HG03442 (cell line): ENCODE data around the gene MAP9.
"Not testable (repeated sequence)": the region's sequence is repeated elsewhere in the genome, so short reads cannot be mapped to it uniquely, and the experiment has no call there.

Experiments
- ATAC-seq: cut with Tn5 transposase; IDR thresholded peaks from one replicate; pipeline ENCODE4 v1.9.1; 2021; ENCODE audit warnings: mild to moderate bottlenecking, moderate library complexity; ENCODE audit not compliant: unreplicated experiment

MAP9 gene

DNA sequence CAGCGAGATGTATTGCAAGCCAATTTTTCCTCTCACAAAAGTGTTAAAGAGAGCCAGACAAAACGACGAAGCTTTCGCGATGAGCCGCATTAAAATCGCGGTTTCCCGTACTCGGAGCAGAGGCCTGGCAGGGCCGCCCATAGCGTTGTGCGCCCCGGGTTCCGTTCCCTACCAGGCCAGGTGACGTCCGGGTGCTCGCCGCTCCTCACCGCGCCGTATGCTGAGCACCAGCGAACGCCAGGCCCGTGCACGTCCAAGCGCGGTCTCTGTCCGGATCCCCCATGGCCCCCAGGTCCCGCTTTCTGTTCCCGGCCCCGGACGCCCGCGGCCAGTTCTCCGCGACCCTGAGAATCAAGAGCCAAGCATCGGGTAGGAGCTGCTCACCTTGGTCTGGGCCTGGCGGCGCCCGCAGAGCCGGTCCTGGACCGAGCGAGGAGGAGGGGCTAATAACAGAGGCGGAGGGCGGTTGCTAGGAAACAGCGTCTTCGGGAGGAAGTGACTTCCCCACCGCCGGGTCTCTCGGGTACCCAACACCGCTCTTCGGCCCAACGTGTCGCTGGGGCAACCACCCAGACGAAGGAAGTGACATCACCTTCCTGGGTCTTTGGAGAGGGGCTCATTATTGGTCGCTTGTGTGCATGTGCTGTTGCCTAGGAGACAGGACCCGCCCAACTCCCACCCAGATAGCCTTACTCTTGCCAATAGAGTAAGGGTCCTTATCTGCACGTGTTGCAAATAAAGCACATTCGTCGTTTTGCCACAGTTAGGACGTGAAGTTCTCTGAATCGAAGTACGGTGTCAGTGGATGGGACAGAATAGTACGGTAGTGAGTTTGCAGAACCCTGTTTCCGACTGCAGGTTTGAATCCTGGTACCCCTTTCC is at the start of gene MAP9:
Gene MAP9 (minus strand): TSS at position 579 of the 882 bp plus-strand sequence. CDS start 1,115 bp downstream, outside the sequence.
- ATAC-seq = peak; percentile 98

DNA sequence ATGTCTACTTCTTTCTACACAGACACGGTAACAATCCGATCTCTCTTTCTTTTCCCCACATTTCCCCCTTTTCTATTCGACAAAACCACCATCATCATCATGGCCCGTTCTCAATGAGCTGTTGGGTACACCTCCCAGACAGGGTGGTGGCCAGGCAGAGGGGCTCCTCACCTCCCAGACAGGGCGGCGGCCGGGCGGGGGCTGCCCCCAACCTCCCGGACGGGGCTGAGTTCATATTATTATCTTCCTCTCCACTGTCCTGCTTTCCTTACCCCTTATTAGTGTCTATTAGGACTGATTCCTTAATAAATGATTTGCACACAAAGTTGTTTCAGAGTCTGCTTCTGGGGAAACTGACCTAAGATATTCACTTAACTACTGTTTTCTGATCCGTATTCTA is 48.0 kb upstream of the MAP9 start:
- ATAC-seq = not testable (repeated sequence)

DNA sequence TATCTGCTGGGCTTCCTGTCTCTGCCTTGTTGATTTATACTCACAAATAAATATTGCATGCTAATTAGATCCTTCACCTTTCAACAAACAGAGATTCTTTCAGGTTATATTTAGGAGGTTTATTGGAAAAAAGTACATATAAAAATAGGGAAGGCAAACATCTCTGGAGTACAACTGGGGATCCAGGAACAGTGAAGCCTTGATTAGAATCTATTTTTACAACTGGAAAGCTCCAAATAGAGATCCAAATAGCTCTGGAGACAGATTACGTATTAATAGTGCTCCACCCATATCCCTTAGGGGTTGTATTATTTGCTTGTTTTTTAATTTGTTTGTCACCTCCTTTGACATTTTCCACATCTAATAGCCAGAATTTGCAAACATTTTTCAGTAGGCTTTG is 46.9 kb upstream of the MAP9 start:
- no peak for ATAC-seq

DNA sequence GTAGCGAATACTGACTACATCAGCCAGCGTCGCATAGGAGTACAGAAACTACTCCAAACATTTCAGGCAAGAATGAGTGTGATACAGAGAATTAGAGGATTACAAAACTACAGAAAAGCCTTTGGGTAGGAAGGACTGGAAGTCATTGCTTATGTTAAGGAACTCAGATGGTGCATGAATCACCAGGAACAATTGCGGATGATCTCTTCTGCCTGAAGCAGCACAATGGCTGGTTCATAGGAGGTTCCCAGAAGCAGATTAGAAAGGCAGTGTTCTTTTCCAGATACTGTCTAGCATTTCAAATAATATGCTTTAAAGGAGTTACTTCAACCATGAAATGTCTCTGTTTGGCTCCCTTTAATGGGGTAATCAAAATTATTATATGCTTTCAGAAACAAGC is 42.5 kb upstream of the MAP9 start:
- ATAC-seq = no peak

DNA sequence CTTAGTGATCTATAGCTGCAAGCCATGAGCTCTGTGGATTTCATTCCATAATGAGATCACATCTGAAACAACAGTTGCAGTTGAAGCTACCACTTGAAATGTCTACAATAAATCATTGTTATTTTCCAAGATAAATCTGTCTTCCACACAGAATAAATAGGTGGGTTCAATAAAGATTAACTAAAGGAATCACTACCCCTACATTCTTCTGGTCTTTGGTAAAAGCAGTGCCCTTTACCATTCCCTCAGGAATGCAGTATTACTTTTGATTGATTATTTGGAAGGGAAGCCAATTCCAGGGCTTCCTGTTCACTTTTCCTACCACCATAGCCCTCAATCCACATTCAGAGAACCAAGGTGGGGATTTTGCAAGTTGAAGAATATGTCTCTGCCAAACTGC is 38.9 kb upstream of the MAP9 start:
- no peak for ATAC-seq

DNA sequence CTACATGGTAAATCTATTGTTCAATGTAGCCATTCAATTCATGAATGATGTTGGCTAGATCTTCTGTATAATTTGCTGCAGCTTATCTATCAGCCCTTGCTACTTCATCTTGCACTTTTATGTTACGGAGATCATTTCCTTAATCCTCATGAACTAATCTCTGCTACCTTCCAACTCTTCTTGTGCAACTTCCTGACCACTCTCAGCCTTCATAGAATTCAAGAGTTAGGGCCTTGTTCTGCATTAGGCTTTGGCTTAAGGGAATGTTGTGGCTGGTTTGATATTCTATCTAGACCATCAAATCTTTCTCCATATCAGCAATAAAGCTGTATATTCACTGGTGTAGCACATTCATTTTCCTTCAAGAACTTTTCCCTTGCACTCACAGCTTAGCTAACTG is 36.7 kb upstream of the MAP9 start:
- no peak for ATAC-seq

DNA sequence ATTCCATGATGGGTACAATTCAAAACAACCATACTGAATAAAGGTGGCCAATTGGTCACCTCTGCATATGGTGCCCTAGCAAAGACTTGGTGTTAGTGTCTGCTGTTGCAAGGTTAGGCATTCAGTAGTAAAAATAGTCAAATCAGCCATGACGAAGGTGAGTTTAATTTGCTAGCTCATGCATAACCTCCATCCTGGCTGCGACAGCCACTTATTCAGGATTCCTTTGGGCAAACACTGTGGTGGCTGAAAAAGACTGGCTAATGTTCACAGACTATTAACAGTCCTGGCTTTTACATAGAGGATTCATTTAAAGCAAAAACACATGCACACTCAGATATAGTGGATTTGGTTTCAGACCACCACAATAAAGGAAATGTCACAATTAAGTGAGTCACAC is 34.8 kb upstream of the MAP9 start:
- ATAC-seq = no peak

DNA sequence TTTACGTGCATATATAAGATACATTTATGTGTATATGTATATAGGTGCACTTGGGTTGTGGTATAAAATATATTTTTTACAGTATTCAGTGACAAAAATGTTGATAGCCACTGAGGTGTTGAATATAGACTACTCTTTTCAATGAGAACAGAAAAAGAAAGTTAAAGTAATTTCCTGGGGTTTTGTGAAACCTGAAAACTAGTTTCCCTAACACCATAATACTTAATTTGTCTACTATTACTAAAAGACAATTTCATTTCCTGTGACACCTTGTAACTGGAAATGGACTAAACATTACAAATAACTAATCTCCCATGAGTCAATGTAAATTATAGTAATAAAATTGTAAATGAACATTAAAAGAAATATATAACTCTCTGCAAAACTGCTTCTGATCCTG is 32.0 kb upstream of the MAP9 start:
- ATAC-seq = no peak

DNA sequence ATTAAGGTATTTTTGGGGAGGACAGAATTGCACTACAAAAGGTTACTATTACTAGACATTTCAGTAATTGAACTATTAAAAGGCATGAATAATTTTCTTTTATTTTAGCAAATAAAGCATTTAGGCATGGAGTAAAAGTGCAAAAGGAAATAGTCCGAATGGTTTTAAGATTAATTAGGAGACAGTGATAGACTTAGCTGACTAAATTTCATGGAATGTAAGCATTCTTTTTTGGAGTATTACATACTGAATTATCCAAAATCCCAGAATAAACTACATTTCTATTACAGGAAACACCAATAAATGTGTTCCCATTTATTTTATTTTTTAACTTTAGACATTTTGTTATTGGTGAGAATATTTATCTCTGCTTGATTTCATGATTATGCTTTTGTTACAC is 30.7 kb upstream of the MAP9 start:
- no peak for ATAC-seq

DNA sequence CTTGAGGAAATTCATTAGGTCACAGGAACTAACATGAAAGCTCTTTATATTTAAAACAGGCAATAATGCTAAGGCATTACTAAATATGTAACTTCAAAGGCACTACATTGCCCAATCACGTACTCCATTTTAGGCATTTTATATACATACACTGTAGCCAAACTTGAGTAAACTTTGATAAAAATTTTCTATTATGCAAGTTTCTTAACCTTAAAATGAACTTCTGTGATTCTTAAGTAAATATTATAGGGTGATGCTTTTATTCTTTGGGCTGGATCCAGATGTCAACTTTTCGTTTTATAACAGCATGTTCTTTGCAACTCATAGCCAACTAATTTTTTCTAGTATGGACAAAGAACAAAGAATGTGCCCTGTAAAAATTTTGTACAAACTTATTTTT is 28.3 kb upstream of the MAP9 start:
- ATAC-seq = no peak

DNA sequence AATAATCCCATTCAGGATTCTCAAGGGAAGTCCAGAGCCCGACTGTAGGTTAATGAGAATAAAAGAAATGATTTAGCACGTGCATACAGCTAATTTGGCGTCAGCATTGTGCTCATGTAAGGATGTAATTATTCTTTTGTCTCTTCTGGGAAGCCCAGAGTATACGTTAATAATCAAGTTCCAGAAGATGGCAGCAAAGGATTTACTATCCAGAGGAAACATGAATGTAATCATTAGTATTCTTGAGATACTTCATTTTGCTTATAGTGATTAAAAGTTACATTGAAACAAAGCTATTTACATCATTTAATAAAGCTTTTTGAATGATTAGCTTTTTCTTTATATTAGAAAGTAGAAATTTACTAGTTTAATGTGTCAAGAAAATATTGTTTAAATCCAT is 27.1 kb upstream of the MAP9 start:
- no peak for ATAC-seq

DNA sequence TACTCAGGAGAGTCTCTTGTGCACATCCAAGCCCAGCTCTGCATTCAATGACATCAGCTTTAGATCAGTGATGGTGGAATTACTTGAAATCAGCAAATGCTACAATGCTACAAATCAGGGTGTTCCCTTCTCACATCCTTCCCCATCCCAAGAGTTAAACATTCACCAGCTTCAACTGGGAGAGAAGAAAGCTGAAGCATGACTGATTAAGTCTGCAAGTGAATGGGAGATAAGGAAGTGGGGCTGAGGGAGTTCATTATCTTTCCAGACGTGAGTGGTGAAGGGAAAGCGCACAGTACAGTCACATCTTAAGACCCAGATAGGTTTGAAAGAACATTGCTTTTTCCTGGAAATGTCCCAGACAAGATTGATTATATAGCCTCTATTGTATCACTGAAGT is 26.2 kb upstream of the MAP9 start:
- no peak for ATAC-seq

DNA sequence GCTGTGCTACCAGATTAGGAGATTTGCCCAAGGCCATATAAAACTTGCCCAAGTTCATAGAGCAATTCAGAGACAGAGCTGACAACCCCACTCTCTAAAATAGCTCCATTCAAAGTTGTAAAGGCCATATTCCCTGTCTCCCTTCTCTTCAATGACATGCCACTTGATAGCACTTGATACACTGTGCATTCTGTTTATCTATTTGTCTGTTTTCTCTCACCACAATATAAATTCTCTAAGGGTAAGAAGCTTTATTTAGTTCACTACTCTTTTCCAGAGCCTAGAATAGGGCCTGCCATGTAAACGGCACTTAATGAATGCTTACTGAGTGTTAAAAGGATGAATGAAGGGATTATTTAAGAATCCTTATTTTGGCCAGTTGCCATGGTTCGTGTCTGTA is 24.1 kb upstream of the MAP9 start:
- ATAC-seq = no peak

DNA sequence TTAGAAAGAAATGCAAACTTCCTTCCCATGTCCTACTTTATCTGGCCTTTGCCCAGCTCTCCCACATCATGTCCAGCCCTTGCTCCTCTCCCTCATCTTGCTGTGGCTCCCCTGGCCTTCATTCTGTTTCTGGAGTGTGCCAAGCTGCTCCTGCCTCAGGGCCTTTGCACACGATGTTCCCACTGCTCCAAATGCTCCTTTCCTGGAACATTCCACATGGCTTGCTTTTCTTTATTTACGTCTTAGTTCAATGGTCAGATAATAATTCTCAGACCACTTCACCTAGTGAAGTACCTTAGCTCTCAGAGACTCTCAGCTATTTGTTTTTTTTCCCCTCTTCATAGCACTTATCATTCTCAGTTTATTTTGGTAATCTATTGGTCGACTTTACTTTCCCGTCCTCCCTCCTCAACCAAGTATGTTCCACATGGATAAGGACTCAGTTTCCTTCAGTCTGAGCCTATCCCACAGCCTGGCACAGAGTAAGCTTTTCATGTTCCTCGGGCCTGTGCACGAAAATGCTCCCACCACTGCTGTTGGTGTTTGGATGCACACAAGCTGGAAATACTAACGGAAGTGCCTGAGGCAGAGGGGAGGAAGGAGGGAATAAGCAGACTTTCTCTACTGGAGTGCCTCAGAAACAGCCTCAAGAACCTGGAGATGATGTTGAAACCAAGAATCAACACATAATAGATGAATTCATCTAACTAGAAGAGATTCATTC is 23.4 kb upstream of the MAP9 start:
- ATAC-seq = no peak

DNA sequence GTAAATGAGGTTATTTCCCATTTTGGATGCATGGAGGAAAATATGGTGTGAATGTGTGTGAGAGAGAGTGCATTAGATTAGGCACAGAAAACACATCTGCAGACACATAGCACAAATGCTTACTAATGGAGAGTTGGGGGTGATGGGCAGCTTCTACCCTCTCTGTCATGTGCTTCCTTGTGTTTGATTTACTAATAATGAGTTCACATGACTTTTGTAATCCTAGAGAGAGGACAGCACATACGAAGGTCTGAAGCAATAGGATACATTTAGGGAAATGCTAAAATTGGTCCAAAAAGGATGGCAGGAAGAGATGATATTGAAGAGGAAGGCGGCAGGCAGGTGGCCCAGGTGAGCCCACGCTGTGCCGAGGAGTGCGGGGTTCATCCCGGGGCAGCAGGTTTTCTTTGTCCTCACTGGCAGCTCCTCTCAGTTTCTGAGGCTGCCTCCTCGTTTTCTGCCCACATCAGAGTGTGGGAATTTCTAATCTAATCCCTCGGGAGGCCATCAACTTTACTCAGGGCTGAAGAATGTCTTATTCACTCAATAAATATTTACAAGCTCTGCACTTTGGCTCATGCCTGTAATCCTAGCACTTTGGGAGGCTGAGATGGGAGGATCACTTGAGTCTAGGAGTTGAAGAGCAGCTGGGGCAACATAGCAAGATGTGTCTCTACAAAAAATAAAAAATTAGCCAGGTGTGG is 15.9 kb upstream of the MAP9 start:
- no peak for ATAC-seq

DNA sequence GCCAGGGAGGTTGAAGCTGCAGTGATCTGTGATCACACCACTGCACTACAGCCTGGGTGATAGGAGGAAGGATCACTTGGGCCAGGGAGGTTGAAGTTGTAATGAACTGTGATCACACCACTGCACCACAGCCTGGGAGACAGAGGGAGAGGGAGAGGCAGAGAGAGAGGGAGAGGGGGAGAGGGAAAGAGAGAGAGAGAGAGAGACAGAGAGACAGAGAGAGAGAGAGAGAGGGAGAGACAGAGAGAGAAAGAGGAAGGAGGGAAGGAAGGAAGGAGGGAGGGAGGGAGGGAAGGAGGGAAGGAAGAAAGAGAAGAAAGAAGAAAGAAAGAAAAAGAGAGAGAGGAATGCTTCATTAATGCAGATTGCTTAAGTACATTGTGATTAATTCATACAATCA is 15.2 kb upstream of the MAP9 start:
- ATAC-seq = no peak

DNA sequence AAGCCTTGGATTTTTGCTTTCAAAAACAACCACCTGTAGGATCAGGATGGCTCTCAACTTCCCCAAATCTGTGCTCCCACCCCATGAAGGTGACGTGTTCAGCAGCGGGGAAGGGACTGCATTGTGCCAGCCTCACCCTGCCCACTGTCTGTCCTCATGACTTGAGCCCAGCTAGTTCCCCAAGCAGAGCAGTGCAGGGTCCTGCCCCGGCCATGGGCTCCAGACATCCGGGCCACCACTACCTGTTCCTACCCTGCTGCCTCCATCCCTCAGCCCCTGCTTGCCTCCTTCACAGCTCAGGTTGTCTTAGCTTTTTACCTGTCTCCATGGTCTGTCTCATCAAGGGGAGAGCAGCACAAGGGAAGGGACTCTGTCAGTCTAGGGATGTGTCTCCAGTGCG is 11.4 kb upstream of the MAP9 start:
- no peak for ATAC-seq

DNA sequence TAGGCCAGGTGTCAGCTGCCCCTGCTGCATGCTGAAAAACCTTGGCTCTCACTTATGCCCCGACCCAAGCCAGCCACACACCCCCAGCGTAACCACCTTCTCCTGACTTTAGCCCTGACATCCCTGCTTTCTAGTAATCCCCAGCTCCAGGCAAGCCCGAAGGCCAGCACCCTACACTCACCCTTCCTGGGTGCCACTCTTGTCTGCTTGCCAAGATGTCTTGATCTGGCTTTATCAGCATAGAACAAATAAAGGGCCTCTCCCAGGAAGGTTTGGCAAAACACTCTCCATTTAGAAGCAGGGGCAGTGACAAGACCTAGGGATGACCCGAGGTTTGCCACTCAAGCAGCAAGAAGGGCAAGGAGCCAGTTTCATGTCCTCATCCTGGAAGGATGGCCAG is 6.8 kb upstream of the MAP9 start:
- no peak for ATAC-seq

DNA sequence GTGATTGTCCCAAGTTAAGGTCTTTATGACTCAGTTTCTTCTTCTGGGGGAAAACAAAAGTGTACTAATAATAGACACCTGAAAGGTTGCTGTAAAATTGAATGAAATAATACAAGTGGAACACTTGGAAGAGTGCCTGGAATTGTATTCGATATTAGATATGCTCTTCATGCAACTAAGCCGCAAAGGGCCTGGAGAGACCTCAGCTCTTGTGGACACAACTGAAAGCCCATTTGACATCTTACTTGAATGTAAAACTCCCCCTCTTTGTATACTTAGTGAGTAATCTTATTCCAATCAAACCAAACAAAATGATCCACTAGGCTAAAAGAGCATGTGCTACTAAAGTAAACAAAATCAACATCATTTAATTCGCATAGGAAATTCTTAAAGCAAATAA is 511 bp upstream of the MAP9 start:
- no peak for ATAC-seq

DNA sequence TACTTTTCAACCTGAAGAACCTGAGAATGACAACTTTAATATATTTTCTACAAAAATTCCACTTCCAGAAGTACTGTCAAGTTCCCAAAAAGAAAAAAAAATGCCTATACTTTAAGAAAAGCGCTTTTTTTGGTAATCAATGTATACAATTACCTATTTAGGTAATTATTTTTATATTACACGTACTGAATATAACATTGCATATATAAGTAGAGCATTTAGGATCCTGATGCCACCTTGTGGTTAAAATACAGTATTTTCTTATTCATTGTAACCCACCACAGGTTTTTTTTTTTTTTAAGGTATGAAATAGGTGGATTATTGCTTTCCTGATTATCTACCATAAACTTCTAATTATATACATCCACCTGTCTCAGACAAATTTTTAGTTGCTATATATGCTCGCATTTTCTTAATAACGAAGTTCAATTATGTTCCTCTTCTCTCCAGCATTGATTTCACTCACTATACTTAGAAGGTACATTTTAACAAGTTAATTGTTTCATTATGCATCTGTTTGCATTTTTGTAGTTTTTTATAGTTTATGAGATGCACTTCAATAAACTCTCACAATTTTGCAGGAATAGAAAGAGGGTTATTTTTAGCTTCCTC is 5.2 kb downstream of the MAP9 start:
- ATAC-seq = peak; percentile 30

DNA sequence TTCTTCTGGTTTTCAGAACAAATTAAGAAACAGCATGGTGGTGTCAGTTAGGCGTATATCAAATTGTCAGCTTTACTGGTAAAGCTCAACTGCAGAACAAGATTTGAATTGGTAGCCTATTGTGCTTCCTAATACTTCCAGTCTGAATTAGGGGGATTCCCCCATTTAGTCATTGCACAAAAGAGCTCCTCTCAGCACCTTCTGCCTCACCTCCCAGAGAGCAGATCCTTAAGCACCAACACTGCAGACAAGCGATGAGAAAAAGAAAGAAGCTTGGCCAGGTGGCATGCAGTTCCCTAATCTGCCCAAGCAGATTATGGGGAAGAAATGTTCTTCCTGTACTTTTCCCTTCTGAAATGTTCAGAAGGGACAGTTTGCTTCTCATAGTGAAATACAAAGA is 9.2 kb downstream of the MAP9 start:
- peak; percentile 88 for ATAC-seq
